Choroid plexus epithelial cell (primary cell): ENCODE data around the gene SLC1A4.

Experiments
- DNase-seq: peaks from one replicate; pipeline ENCODE4 v3.0.0-alpha.2; 2010; ENCODE audit warnings: low read depth
- H3K4me3 ChIP-seq: 2 replicates; pipeline ENCODE4 v1.5.1; 2011; ENCODE audit warnings: low read depth, mild to moderate bottlenecking, control low read depth, low read length, moderate library complexity
- TF ChIP-seq, protein P1 (sequence below): conservative IDR thresholded peaks from 2 replicates; pipeline ENCODE4 v1.5.1; 2011; ENCODE audit warnings: low read depth, mild to moderate bottlenecking, control low read depth, inconsistent platforms, low read length, moderate library complexity

Gene SLC1A4

DNA sequence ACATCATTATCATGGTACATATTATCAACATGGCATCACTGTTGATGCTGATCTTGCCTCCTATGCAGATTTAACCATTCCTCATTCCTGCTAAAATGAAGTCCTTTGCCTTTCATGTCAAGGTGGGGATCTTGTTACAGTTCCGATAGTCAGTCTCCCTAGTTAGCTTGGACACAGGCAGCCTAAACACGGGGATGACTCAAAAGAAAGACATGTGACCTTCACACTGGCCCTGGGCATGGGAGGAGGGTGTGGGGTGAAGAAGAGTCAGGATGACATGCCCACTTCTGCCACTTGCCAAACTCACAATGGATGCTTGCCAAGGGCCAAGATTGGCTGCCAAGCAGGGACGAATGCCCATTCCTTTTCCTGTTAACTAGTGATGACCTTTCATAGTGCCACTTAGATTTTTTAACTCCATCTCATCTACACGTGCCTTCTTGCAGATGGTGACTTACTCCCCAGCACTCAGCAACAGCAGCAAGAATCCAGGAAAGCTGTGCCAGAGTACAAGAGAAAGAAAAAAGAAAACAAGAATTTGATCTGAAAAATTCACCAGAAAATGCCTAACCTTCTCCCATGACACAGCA lies 13.9 kb upstream of the SLC1A4 start:
- TF ChIP-seq, protein P1, sequence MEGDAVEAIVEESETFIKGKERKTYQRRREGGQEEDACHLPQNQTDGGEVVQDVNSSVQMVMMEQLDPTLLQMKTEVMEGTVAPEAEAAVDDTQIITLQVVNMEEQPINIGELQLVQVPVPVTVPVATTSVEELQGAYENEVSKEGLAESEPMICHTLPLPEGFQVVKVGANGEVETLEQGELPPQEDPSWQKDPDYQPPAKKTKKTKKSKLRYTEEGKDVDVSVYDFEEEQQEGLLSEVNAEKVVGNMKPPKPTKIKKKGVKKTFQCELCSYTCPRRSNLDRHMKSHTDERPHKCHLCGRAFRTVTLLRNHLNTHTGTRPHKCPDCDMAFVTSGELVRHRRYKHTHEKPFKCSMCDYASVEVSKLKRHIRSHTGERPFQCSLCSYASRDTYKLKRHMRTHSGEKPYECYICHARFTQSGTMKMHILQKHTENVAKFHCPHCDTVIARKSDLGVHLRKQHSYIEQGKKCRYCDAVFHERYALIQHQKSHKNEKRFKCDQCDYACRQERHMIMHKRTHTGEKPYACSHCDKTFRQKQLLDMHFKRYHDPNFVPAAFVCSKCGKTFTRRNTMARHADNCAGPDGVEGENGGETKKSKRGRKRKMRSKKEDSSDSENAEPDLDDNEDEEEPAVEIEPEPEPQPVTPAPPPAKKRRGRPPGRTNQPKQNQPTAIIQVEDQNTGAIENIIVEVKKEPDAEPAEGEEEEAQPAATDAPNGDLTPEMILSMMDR, result no peak
- no peak overlapping the region for H3K4me3 ChIP-seq
- DNase-seq, result peak; percentile 57

- no peak for DNase-seq
- no peak overlapping the region for H3K4me3 ChIP-seq
These were observed 12.9 kb upstream of the SLC1A4 start for GRCh38 chr2:64976276-64976675.

GRCh38 chr2:64978514-64979268 lies 10.5 kb upstream of the SLC1A4 start:
- no peak overlapping the region for H3K4me3 ChIP-seq
- DNase-seq, result peak; percentile 39
- TF ChIP-seq, protein P1, result peak; percentile 37

More at GRCh38 chr2:64976276-64976675, 12.9 kb upstream of the SLC1A4 start:
- TF ChIP-seq, protein P1, result no peak

DNA sequence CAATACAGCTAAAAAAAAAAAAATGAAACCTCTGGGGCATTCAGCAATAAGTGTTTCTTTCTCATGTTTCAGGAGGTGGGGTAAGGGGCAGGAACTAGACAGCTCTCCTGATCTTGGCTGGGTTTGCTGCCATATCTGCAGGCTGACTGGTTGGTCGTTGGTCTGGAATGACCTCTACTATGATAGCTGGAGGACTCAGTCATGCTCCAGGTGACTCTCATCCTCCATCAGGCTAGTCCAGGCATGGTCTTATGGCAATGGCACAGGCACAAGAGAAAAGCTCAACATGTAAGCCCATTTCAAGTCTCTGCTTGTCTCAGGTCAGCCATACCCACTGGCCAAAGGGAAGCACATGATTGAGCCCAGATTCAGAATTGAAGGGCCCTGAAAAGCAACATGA lies 9.5 kb upstream of the SLC1A4 start:
- DNase-seq, result no peak
- TF ChIP-seq, protein P1, result no peak
- no peak overlapping the region for H3K4me3 ChIP-seq

GRCh38 chr2:64980183-64980582 lies 9.0 kb upstream of the SLC1A4 start:
- no peak for DNase-seq
- TF ChIP-seq, protein P1, result no peak

GRCh38 chr2:64982311-64982857 lies 6.8 kb upstream of the SLC1A4 start:
- no peak for DNase-seq
- TF ChIP-seq, protein P1, result no peak
- no peak overlapping the region for H3K4me3 ChIP-seq

More at GRCh38 chr2:64980183-64980582, 9.0 kb upstream of the SLC1A4 start:
- H3K4me3 ChIP-seq, result no peak overlapping the region
